HepG2 (cell line): Measurements from ENCODE around the gene C1S. TPM values are rescaled to one million over a fixed set of nuclear protein-coding genes. Genes with fewer than 3 reads are reported as not detected.

ENCODE experiments used
- AHR ChIP-seq: IDR thresholded peaks from 2 replicates; pipeline ENCODE4 v1.6.1; 2018; ENCODE audit warnings: missing genetic modification reagents, missing compliant biosample characterization
- BRCA1 ChIP-seq: sonication (generic); formaldehyde crosslinking; IDR thresholded peaks from 2 replicates; pipeline ENCODE4 v1.4.0; 2020; ENCODE audit warnings: missing genetic modification reagents
- ELK4 ChIP-seq: sonication (generic); formaldehyde crosslinking; IDR thresholded peaks from 2 replicates; pipeline ENCODE4 v1.9.0; 2021; ENCODE audit warnings: missing genetic modification reagents, borderline replicate concordance
- FOXO1 ChIP-seq: sonication (generic); formaldehyde crosslinking; IDR thresholded peaks from 2 replicates; pipeline ENCODE4 v1.4.0; 2020; ENCODE audit warnings: missing genetic modification reagents
- JUND ChIP-seq: sonication (generic); formaldehyde crosslinking; IDR thresholded peaks from 2 replicates; pipeline ENCODE4 v1.8.0; 2022; ENCODE audit warnings: mild to moderate bottlenecking, missing genetic modification reagents
- KMT2B ChIP-seq: IDR thresholded peaks from 2 replicates; pipeline ENCODE4 v1.6.1; 2016; ENCODE audit warnings: missing genetic modification reagents, missing compliant biosample characterization
- PCBP1 ChIP-seq: fragments of 200-400 bp; formaldehyde crosslinking; IDR thresholded peaks from 2 replicates; pipeline ENCODE4 v1.6.1; 2017; ENCODE audit warnings: mild to moderate bottlenecking, low read depth, low read length, borderline replicate concordance
- RARA ChIP-seq: IDR thresholded peaks from 2 replicates; pipeline ENCODE4 v1.6.1; 2016; ENCODE audit warnings: missing genetic modification reagents, missing compliant biosample characterization
- SKI ChIP-seq: fragments of 450-650 bp; IDR thresholded peaks from one replicate; pipeline ENCODE4 v1.6.1; 2018; ENCODE audit warnings: mild to moderate bottlenecking; ENCODE audit not compliant: partially characterized antibody
- TCF7L2 ChIP-seq: IDR thresholded peaks from 2 replicates; pipeline ENCODE4 v1.6.1; 2011; ENCODE audit warnings: mild to moderate bottlenecking, low read depth, low read length, moderate library complexity
- ZC3H4 ChIP-seq: sonication (generic); formaldehyde crosslinking; IDR thresholded peaks from 2 replicates; pipeline ENCODE4 v1.4.0; 2020; ENCODE audit warnings: missing genetic modification reagents, borderline replicate concordance
- ZHX2 ChIP-seq, 2 experiments: sonication (generic) in 1 of 2; formaldehyde crosslinking in 1 of 2; IDR thresholded peaks; 2 replicates each; pipeline versions ENCODE4 v1.6.1 to v1.9.0; 2014 to 2022; ENCODE audit warnings: antibody characterized with exemption in 1 of 2, borderline replicate concordance in 1 of 2, inconsistent platforms in 1 of 2, low read depth in 1 of 2, missing genetic modification reagents in 1 of 2
- ZNF350 ChIP-seq: sonication (generic); formaldehyde crosslinking; IDR thresholded peaks from 2 replicates; pipeline ENCODE4 v1.4.0; 2020; ENCODE audit warnings: mild to moderate bottlenecking, low read depth, missing genetic modification reagents, borderline replicate concordance
- ZNF619 ChIP-seq: sonication (generic); formaldehyde crosslinking; IDR thresholded peaks from 2 replicates; pipeline ENCODE4 v1.4.0; 2020; ENCODE audit warnings: mild to moderate bottlenecking, missing genetic modification reagents
- ZNF703 ChIP-seq: sonication (generic); formaldehyde crosslinking; IDR thresholded peaks from 2 replicates; pipeline ENCODE4 v1.5.1; 2020; ENCODE audit warnings: missing genetic modification reagents, mild to moderate bottlenecking, moderate library complexity, borderline replicate concordance
- ZNF816 ChIP-seq: sonication (generic); formaldehyde crosslinking; IDR thresholded peaks from 2 replicates; pipeline ENCODE4 v1.8.0; 2022; ENCODE audit warnings: missing genetic modification reagents, mild to moderate bottlenecking, borderline replicate concordance
- polyA plus RNA-seq, 8 experiments: library from polyadenylated mRNA; depleted of rRNA in 3 of 8; stranded (reverse) in 7 of 8; unstranded in 1 of 8; fragments of >200 nt; fragmentation: Illumina TruSeq in 4 of 8; extraction: Trizol in 4 of 8; gene quantifications; 2 replicates each; pipeline versions ENCODE4 v1.2.1 to v1.2.3, GENCODE V29; 2011 to 2016; ENCODE audit warnings: low read depth in 4 of 8, missing spikeins in 1 of 8, mixed read lengths in 1 of 8; ENCODE audit not compliant: insufficient read depth in 1 of 8
- total RNA-seq, 5 experiments: library from RNA; depleted of rRNA; stranded (reverse); fragments of >200 nt; fragmentation: Illumina TruSeq; extraction: Trizol; gene quantifications; 2 replicates each; pipeline ENCODE4 v1.2.3, GENCODE V29; 2016; ENCODE audit warnings: low read depth in 1 of 5
- TF ChIP-seq, protein P1 (sequence below): sonication (generic); formaldehyde crosslinking; conservative IDR thresholded peaks from 2 replicates; pipeline ENCODE4 v1.8.0; 2022; ENCODE audit warnings: mild to moderate bottlenecking, moderate library complexity, missing genetic modification reagents
- TF ChIP-seq, protein P2 (sequence below): IDR thresholded peaks from 2 replicates; pipeline ENCODE4 v1.6.1; 2016; ENCODE audit warnings: mild to moderate bottlenecking, missing biosample characterization, missing genetic modification reagents
- TF ChIP-seq, protein P3 (sequence below): sonication (generic); formaldehyde crosslinking; IDR thresholded peaks from 2 replicates; pipeline ENCODE4 v1.4.0; 2020; ENCODE audit warnings: mild to moderate bottlenecking, missing genetic modification reagents

C1S gene
- total and polyA plus RNA-seq, 2 of the 13 experiments (the other 11 are each of a cell fraction or from before 2014, with no cell fraction given) = 14.5 to 18.2 TPM

DNA sequence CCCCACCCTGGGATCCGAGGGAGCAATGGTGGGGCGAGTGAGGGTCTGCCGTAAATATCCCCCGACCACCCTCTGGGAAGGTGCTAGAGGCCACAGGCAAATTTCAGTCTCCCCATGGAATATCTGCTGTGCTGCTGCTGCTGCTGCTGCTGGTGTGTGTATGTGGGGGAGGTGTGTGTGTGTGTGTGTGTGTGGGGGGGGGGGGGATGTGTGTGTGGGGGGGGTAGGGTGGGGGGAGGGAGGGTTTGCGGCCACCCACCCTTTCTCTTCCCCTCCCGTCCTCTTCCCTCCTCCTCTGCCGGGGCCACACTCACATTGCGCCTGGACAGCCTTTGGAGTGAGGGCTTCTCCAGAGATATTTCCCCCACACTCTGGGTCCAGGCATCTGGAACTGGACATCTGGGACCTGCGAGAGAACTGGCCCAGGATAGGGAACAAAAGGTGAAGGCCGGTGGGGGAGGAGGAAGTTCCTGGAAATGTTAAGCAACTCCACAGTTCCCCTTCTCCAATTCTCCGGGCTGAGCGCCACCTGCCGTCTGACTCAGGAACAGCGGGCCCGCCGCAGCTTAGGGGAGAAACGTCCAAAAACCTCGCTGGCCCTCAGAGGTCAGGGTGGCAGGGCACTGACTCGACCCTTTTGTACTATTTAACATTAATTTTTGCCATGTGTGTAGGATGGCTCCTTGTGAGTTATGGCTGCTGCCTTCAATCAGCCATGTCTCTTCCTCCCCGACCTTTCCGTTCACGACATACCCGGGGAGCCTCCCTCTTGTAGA, 48.5 kb downstream of the C1S start, which contains the start of gene C1RL (continued):
- TF ChIP-seq ELK4 (CRISPR knock-in tag) = no peak
- TF ChIP-seq TCF7L2 = no peak
- 0 out of 2 replicates have a peak, but pooled peaks have one; percentile 43 for TF ChIP-seq PCBP1
- peak; percentile 43; the same call in 1 of the 2 replicates for TF ChIP-seq ZHX2 (IDR thresholded peaks at IDR 0.05; ENCODE audit: low read depth)
- TF ChIP-seq ZHX2 (CRISPR knock-in tag; IDR thresholded peaks at IDR 0.05; ENCODE audit: borderline replicate concordance) = no peak
- TF ChIP-seq FOXO1 (CRISPR knock-in tag) = no peak; the same call in 1 of the 2 replicates
- no peak for TF ChIP-seq ZNF619 (CRISPR knock-in tag)
- TF ChIP-seq KMT2B (CRISPR knock-in tag) = no peak
- 0 out of 2 replicates have a peak, but pooled peaks have one; percentile 27 for TF ChIP-seq ZNF350
- peak; percentile 41 for TF ChIP-seq SKI
- TF ChIP-seq ZNF703 (CRISPR knock-in tag) = no peak; the same call in 1 of the 2 replicates
- no peak; the same call in 1 of the 2 replicates for TF ChIP-seq ZC3H4 (CRISPR knock-in tag)
- TF ChIP-seq, protein P1, sequence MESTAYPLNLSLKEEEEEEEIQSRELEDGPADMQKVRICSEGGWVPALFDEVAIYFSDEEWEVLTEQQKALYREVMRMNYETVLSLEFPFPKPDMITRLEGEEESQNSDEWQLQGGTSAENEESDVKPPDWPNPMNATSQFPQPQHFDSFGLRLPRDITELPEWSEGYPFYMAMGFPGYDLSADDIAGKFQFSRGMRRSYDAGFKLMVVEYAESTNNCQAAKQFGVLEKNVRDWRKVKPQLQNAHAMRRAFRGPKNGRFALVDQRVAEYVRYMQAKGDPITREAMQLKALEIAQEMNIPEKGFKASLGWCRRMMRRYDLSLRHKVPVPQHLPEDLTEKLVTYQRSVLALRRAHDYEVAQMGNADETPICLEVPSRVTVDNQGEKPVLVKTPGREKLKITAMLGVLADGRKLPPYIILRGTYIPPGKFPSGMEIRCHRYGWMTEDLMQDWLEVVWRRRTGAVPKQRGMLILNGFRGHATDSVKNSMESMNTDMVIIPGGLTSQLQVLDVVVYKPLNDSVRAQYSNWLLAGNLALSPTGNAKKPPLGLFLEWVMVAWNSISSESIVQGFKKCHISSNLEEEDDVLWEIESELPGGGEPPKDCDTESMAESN = no peak; the same call in 1 of the 2 replicates
- no peak for TF ChIP-seq BRCA1 (CRISPR knock-in tag)
- TF ChIP-seq ZNF816 (CRISPR knock-in tag) = no peak
- TF ChIP-seq, protein P2, sequence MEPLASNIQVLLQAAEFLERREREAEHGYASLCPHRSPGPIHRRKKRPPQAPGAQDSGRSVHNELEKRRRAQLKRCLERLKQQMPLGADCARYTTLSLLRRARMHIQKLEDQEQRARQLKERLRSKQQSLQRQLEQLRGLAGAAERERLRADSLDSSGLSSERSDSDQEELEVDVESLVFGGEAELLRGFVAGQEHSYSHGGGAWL = no peak
- TF ChIP-seq JUND (CRISPR knock-in tag) = no peak
- TF ChIP-seq, protein P3, sequence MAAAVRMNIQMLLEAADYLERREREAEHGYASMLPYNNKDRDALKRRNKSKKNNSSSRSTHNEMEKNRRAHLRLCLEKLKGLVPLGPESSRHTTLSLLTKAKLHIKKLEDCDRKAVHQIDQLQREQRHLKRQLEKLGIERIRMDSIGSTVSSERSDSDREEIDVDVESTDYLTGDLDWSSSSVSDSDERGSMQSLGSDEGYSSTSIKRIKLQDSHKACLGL = no peak
- peak; percentile 95 for TF ChIP-seq RARA (CRISPR knock-in tag)
- no peak for TF ChIP-seq AHR (CRISPR knock-in tag)
